ENCODE measurements around the gene APBA3. TPM values are rescaled to one million over a fixed set of nuclear protein-coding genes. Genes with fewer than 3 reads are reported as not detected.

Gene APBA3
- total RNA-seq, 1 donor from 2014 or later, result 24.7 TPM

DNA sequence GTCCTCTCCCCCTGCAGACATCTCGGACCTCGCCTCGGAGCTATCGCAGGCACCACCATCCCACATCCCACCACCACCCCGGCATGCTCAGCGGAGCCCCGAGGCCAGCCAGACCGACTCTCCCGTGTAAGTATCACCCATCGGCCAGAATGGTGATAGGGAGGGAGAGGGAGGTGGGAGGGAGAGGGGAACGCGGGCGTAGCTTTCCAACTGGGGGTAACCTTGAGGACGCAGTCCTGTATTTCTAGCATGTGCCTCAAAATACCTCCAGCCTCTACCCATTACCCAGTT, 27.2 kb downstream of the APBA3 start:
- Mint-ChIP-seq H3K36me3 (ENCODE audit: unreplicated experiment) (no peaks in the 10 kb centered on the region), H3K27me3 (ENCODE audit: unreplicated experiment) (no peaks in the 10 kb centered on the region), H3K9me3 (ENCODE audit: unreplicated experiment) (no peaks in the 10 kb centered on the region), H3K4me3 (ENCODE audit: unreplicated experiment) (no peak overlapping the region), H3K4me1 (ENCODE audit: unreplicated experiment) (no peaks in the 10 kb centered on the region), H3K27ac (ENCODE audit: unreplicated experiment) (no peak overlapping the region)
- TF ChIP-seq, protein P1, sequence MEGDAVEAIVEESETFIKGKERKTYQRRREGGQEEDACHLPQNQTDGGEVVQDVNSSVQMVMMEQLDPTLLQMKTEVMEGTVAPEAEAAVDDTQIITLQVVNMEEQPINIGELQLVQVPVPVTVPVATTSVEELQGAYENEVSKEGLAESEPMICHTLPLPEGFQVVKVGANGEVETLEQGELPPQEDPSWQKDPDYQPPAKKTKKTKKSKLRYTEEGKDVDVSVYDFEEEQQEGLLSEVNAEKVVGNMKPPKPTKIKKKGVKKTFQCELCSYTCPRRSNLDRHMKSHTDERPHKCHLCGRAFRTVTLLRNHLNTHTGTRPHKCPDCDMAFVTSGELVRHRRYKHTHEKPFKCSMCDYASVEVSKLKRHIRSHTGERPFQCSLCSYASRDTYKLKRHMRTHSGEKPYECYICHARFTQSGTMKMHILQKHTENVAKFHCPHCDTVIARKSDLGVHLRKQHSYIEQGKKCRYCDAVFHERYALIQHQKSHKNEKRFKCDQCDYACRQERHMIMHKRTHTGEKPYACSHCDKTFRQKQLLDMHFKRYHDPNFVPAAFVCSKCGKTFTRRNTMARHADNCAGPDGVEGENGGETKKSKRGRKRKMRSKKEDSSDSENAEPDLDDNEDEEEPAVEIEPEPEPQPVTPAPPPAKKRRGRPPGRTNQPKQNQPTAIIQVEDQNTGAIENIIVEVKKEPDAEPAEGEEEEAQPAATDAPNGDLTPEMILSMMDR (IDR thresholded peaks at IDR 0.05), result no peak
- no peak for DNase-seq (ENCODE audit: extremely low spot score, unreplicated experiment)

DNA sequence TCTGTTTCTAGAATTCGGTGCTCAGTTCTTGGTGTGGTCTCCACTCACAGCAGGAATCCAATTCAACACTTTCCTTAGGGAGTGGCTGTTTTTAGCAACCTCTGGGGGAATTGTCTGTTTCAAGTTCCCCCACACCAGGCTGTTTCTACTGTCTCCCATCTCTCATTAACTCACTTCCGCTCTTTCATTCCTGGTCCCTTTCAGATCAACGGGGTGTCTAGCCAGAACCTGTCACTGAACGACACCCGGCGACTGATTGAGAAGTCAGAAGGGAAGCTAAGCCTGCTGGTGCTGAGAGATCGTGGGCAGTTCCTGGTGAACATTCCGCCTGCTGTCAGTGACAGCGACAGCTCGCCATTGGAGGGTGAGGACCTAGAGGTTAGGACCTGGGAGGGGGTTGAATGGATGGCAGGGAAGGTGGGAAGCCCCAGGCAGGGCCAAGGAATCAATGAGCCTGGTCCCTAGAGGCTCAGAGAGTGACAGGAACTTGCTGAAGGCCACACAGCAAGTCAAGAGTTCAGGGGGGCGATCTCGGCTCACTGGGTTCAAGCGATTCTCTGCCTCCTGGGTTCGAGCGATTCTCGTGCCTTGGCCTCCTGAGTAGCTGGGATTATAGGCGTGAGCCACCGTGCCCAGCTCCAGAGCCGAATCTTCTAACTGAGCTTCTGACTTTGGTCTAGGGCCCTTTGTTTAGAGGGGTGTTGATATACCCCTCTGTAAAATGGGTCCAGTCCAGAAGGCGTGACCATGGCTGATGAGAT, 27.8 kb downstream of the APBA3 start:
- H3K4me1 Mint-ChIP-seq (ENCODE audit: unreplicated experiment), result no peaks in the 10 kb centered on the region
- no peaks in the 10 kb centered on the region for H3K36me3 Mint-ChIP-seq (ENCODE audit: unreplicated experiment)
- no peak for DNase-seq (ENCODE audit: extremely low spot score, unreplicated experiment)
- H3K27me3 Mint-ChIP-seq (ENCODE audit: unreplicated experiment), result no peaks in the 10 kb centered on the region
- TF ChIP-seq, protein P1 (IDR thresholded peaks at IDR 0.05), result no peak
- H3K4me3 Mint-ChIP-seq (ENCODE audit: unreplicated experiment), result no peak overlapping the region
- H3K9me3 Mint-ChIP-seq (ENCODE audit: unreplicated experiment), result no peaks in the 10 kb centered on the region
- H3K27ac Mint-ChIP-seq (ENCODE audit: unreplicated experiment), result no peak overlapping the region

DNA sequence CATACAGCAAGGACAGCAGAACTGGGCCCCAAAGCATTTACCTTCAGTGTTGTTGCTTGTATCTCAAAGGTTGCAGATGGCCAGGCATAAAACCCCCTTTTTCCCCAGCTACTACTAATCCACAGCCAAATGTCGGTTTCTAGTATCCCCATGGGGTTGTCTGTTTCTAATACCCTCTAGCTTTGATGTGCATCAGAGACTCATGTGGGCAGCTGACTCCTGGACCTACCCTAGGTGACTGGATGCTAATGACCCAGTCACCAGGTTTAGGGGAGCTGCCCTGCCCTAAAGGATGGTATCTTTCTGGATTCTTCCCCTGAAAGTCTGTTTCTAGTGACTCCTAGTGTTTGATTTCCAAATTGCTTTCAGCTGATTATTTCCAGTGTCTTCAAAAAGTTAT, 29.4 kb downstream of the APBA3 start:
- Mint-ChIP-seq H3K36me3 (ENCODE audit: unreplicated experiment) (no peaks in the 10 kb centered on the region), H3K27ac (ENCODE audit: unreplicated experiment) (no peak overlapping the region), H3K27me3 (ENCODE audit: unreplicated experiment) (no peaks in the 10 kb centered on the region), H3K4me1 (ENCODE audit: unreplicated experiment) (no peaks in the 10 kb centered on the region), H3K4me3 (ENCODE audit: unreplicated experiment) (no peak overlapping the region), H3K9me3 (ENCODE audit: unreplicated experiment) (no peaks in the 10 kb centered on the region)
- DNase-seq (ENCODE audit: extremely low spot score, unreplicated experiment), result no peak
- TF ChIP-seq, protein P1 (IDR thresholded peaks at IDR 0.05), result no peak

DNA sequence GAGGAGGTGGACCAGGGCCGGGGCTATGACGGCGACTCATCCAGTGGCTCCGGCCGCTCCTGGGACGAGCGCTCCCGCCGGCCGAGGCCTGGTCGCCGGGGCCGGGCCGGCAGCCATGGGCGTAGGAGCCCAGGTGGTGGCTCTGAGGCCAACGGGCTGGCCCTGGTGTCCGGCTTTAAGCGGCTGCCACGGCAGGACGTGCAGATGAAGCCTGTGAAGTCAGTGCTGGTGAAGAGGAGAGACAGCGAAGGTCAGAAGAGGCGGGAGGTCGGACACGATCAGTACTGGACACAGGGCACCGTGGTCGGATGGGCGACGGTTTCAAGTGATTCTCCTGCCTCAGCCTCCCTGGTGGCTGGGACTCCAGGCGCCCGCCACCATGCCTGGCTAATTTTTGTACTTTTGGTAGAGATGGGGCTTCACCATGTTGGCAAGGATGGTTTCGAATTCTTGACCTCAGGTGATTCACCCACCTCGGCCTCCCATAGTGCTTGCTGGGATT, 31.0 kb downstream of the APBA3 start:
- H3K27ac Mint-ChIP-seq (ENCODE audit: unreplicated experiment), result no peak overlapping the region
- TF ChIP-seq, protein P1 (IDR thresholded peaks at IDR 0.05), result no peak
- no peaks in the 10 kb centered on the region for H3K9me3 Mint-ChIP-seq (ENCODE audit: unreplicated experiment)
- no peak for DNase-seq (ENCODE audit: extremely low spot score, unreplicated experiment)
- H3K36me3 Mint-ChIP-seq (ENCODE audit: unreplicated experiment), result no peaks in the 10 kb centered on the region
- no peak overlapping the region for H3K4me3 Mint-ChIP-seq (ENCODE audit: unreplicated experiment)
- no peaks in the 10 kb centered on the region for H3K27me3 Mint-ChIP-seq (ENCODE audit: unreplicated experiment)
- H3K4me1 Mint-ChIP-seq (ENCODE audit: unreplicated experiment), result no peaks in the 10 kb centered on the region

DNA sequence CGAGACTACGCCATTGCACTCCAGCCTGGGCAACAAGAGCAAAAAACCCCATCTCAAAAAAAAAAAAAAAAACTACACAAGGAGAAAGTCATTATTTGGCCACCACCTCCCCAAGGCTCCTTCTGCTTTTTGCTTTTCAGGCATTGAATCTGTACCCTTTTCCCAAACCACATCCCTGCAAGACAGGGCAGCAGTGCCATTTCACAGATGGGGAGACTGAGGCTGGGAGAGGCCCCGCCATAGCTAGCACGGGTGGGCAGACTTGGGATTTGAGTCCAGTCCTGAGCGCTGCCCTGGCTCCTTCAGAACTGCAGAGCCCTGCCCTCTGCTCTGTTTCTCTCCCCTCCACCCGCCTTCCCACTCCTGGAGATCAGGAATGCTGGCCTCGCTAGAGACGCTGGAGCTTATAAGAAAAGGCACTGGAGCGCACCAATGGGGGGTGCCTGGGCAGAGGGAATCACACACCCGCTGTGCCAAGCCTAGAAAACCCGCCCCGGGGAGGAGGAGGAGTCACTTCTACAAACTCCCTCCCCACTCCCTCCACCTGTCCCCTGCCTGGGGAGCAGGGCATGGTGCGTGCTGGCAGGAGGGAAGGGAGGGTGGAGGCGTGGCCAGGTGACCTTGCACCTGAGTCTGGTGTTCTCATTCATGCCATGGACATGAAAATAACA, 35.7 kb downstream of the APBA3 start:
- H3K9me3 Mint-ChIP-seq (ENCODE audit: unreplicated experiment), result no peaks in the 10 kb centered on the region
- H3K4me3 Mint-ChIP-seq (ENCODE audit: unreplicated experiment), result no peak overlapping the region
- H3K4me1 Mint-ChIP-seq (ENCODE audit: unreplicated experiment), result peaks cover 7% of the 10 kb centered on the region
- no peaks in the 10 kb centered on the region for H3K36me3 Mint-ChIP-seq (ENCODE audit: unreplicated experiment)
- H3K27ac Mint-ChIP-seq (ENCODE audit: unreplicated experiment), result no peak overlapping the region
- TF ChIP-seq, protein P1 (IDR thresholded peaks at IDR 0.05), result no peak
- no peak for DNase-seq (ENCODE audit: extremely low spot score, unreplicated experiment)
- H3K27me3 Mint-ChIP-seq (ENCODE audit: unreplicated experiment), result peaks cover 17% of the 10 kb centered on the region
